ENCODE measurements around the gene SLC45A2. TPM values are rescaled to one million over a fixed set of nuclear protein-coding genes. Genes with fewer than 3 reads are reported as not detected.

SLC45A2 gene
- total and polyA plus RNA-seq, 9 of the 15 experiments (the other 6 are each of a cell fraction or from before 2014, with no cell fraction given) = 0.03 to 0.29 (median 0.14) TPM; not detected in 4

DNA sequence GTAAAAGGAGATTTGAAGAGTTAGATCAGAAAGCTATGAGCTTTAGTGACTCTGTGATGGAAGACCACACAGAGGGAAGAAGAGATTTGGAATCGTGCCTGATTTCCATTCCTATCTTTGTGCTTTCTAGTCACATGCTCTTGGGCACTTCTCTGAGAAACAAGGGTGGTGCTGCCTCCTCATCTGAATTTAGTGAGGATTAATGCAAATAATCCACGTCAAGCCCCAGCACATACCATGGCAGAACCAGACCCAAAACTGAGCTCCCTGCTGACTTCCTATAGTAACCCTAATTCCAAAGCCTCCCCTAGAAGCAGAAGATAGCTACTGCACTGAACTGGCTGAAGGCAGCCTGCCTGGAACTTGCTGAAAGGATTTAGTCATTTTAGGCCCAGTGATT is 17.7 kb downstream of the SLC45A2 start:
- H3K27me3 ChIP-seq (ENCODE audit: control insufficient read depth in 2 of 2, insufficient read depth in 2 of 2, low read length in 2 of 2) = no peaks in the 10 kb centered on the region
- FAIRE-seq (no peak), DNase-seq (ENCODE audit: extremely low read depth in 1 of 4, low spot score in 3 of 4) (no peak), ATAC-seq (no peak)
- H3K27ac ChIP-seq (ENCODE audit: extremely low read depth, low read depth, low read length) = no peak overlapping the region
- no peak overlapping the region for H3K9ac ChIP-seq (ENCODE audit: insufficient read depth in 1 of 2, low read depth in 2 of 2, low read length in 2 of 2)
- intact Hi-C loops (cut with micrococcal nuclease) (no loop called here), in situ Hi-C loops (cut with MboI) (no loop called here)
- H3K4me3 ChIP-seq = no peak overlapping the region
- no peaks in the 10 kb centered on the region for H3K9me1 ChIP-seq (ENCODE audit: control insufficient read depth, insufficient read depth, low read length)
- ChIA-PET POLR2A (interaction anchor here (0.5 to 2.0 kb wide), 2 partner anchors 13 to 39 kb away, joined by 3 to 6 read pairs; no protein-coding TSS in a partner anchor), CTCF (ENCODE audit: low intra/inter-chr PET ratio) (interaction anchor here (0.6 kb wide), 1 partner anchor 374 kb away, joined by 3 read pairs; no protein-coding TSS in a partner anchor)
- H3K9me3 ChIP-seq (replicated peaks; ENCODE audit: control insufficient read depth, insufficient read depth, low read depth, low read length) = no peaks in the 10 kb centered on the region
- no peaks in the 10 kb centered on the region for H3K36me3 ChIP-seq (ENCODE audit: control insufficient read depth, insufficient read depth, low read length)
- H2AFZ ChIP-seq (ENCODE audit: low read depth, low read length) = no peak overlapping the region
- no peaks in the 10 kb centered on the region for H3K4me1 ChIP-seq (replicated peaks in 1 of 2; ENCODE audit: control insufficient read depth in 2 of 2, insufficient read depth in 2 of 2, low read length in 2 of 2)
- H3K4me2 ChIP-seq (ENCODE audit: insufficient read depth, low read length) = no peak overlapping the region
- H3K79me2 ChIP-seq (ENCODE audit: control insufficient read depth, insufficient read depth, low read length) = no peaks in the 10 kb centered on the region
- H4K20me1 ChIP-seq (replicated peaks; ENCODE audit: control insufficient read depth, insufficient read depth, low read length) = no peaks in the 10 kb centered on the region
- WGBS (ENCODE audit: insufficient coverage, low coverage, missing lambda C conversion rate) = 0% methylated on average over 2 of the region's 2 CpGs
- BruUV-seq (replicated peaks) = no TSS peak
- TF ChIP-seq PML (IDR thresholded peaks at IDR 0.05; ENCODE audit: low read length) (no peak), RCOR1 (IDR thresholded peaks at IDR 0.05; ENCODE audit: borderline replicate concordance in 1 of 2, low read depth in 2 of 2, low read length in 2 of 2) (no peak), NFIX (CRISPR knock-in tag; IDR thresholded peaks at IDR 0.05; ENCODE audit: low read depth) (no peak), ZNF263 (CRISPR knock-in tag; IDR thresholded peaks at IDR 0.05; ENCODE audit: borderline replicate concordance) (no peak), ZBTB8A (IDR thresholded peaks at IDR 0.05; ENCODE audit: partially characterized antibody) (no peak), MEF2A (IDR thresholded peaks at IDR 0.05; ENCODE audit: control insufficient read depth, low read depth, low read length) (no peak), ZNF696 (CRISPR knock-in tag; conservative IDR thresholded peaks at IDR 0.05) (no peak), DIDO1 (tag; IDR thresholded peaks at IDR 0.05; ENCODE audit: low read depth) (no peak)
- TF ChIP-seq, protein P1, sequence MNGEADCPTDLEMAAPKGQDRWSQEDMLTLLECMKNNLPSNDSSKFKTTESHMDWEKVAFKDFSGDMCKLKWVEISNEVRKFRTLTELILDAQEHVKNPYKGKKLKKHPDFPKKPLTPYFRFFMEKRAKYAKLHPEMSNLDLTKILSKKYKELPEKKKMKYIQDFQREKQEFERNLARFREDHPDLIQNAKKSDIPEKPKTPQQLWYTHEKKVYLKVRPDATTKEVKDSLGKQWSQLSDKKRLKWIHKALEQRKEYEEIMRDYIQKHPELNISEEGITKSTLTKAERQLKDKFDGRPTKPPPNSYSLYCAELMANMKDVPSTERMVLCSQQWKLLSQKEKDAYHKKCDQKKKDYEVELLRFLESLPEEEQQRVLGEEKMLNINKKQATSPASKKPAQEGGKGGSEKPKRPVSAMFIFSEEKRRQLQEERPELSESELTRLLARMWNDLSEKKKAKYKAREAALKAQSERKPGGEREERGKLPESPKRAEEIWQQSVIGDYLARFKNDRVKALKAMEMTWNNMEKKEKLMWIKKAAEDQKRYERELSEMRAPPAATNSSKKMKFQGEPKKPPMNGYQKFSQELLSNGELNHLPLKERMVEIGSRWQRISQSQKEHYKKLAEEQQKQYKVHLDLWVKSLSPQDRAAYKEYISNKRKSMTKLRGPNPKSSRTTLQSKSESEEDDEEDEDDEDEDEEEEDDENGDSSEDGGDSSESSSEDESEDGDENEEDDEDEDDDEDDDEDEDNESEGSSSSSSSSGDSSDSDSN (IDR thresholded peaks at IDR 0.05; ENCODE audit: borderline replicate concordance in 1 of 2, low read depth in 2 of 2, low read length in 2 of 2) = no peak
- TF ChIP-seq, protein P2, sequence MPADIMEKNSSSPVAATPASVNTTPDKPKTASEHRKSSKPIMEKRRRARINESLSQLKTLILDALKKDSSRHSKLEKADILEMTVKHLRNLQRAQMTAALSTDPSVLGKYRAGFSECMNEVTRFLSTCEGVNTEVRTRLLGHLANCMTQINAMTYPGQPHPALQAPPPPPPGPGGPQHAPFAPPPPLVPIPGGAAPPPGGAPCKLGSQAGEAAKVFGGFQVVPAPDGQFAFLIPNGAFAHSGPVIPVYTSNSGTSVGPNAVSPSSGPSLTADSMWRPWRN (IDR thresholded peaks at IDR 0.05; ENCODE audit: low read depth) = no peak

Data from K562 (cell line).